Colonic mucosa (tissue), 4 donors: ENCODE measurements around the gene INKA2. TPM values are rescaled to one million over a fixed set of nuclear protein-coding genes. Genes with fewer than 3 reads are reported as not detected.
"Not testable (repeated sequence)": the region's sequence is repeated elsewhere in the genome, so short reads cannot be mapped to it uniquely, and the experiment has no call there.

Experiments used
- DNase-seq: peaks from one replicate; pipeline ENCODE4 v3.0.0-alpha.2; 2020
- H3K27ac ChIP-seq: fragments of 200-600 bp; one replicate; pipeline ENCODE4 v1.8.0; 2021
- H3K27me3 ChIP-seq: fragments of 200-600 bp; one replicate; pipeline ENCODE4 v1.8.0; 2021
- H3K36me3 ChIP-seq: fragments of 200-600 bp; one replicate; pipeline ENCODE4 v1.8.0; 2021
- H3K4me1 ChIP-seq: fragments of 200-600 bp; one replicate; pipeline ENCODE4 v1.8.0; 2021; ENCODE audit warnings: mild to moderate bottlenecking
- H3K4me3 ChIP-seq: fragments of 200-600 bp; one replicate; pipeline ENCODE4 v1.8.0; 2021
- H3K9ac ChIP-seq, 2 donors: one replicate each; pipeline ENCODE4 v1.7.0; 2013; ENCODE audit warnings: control low read depth in 2 of 2, low read depth in 2 of 2, low read length in 2 of 2
- H3K9me3 ChIP-seq: fragments of 200-600 bp; one replicate; pipeline ENCODE4 v1.8.0; 2021
- intact Hi-C: fragments of 100-400 bp; cut with DNase I; formaldehyde crosslinking; loops from one replicate; pipeline ENCODE4 v1.14.1; 2022
- total RNA-seq, 2 donors: library from RNA; stranded (reverse); fragmentation: NEBNext Ultra II Directional in 1 of 2; extraction: Animal tissue kit (Norgen Biotek cat#: 25700) in 1 of 2; gene quantifications; one replicate each; pipeline ENCODE4 v1.2.1, GENCODE V29; 2021
- TF ChIP-seq, protein P1 (sequence below): fragments of 200-600 bp; IDR thresholded peaks from one replicate; pipeline ENCODE4 v1.8.0; 2022; ENCODE audit warnings: antibody characterized with exemption, mild to moderate bottlenecking
- donor health status: healthy.
- donor health status: DM: no; HTN: no; CAD: no.
- donor health status: DM: no; HTN: no; CAD: no.

The INKA2 gene
- total RNA-seq, 2 donors from 2014 or later, result 2.2 to 4.0 TPM

DNA sequence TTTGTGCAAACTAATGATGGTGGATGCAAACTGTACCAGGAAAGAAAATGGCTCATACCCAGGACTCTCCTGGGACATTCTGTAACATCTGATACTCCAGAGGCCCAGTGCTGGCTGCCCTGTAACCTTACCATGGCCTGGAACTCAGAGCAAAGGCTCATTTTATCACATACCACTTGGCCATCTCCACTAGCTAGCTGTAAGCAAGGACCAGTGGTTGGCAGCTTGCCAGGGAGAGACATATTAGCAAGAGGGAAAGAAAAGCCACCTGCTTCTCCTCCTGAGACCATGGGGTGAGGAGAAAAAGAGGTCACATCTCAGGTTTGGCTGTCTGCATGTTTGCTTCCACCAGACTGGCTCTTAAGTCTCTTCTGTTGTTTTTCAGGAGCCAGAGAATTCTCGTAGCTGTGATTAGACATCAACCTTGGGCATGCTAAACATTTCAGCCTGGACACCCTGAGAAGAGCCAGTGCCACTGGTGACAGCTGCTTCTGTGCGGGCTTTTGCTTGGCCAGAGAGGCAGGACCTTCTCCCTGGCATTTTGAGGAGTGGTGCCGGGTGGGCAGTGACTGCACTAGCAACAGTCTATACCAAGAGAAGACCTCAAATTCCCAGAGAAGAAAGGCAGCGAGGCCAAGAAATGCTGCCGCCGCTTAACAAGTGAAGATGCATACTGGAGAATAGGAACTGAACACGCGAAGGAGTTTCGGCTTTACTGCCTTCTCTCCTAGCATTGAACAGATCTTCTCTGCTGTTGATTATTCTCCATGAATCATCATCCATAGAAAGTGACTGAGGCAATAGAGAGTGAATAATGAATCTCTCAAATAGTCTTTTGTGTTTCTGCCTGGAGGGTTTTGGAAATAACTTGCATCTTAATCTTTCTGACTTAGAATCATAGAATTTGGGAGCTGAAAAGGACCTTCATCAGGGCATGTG lies 6.7 kb upstream of the INKA2 start:
- Histone ChIP-seq H3K4me1 (no peaks in the 10 kb centered on the region), H3K9me3 (no peaks in the 10 kb centered on the region), H3K27me3 (no peaks in the 10 kb centered on the region), H3K36me3 (no peaks in the 10 kb centered on the region), H3K4me3 (no peak overlapping the region), H3K27ac (no peak overlapping the region), H3K9ac (no peak overlapping the region)
- TF ChIP-seq, protein P1, sequence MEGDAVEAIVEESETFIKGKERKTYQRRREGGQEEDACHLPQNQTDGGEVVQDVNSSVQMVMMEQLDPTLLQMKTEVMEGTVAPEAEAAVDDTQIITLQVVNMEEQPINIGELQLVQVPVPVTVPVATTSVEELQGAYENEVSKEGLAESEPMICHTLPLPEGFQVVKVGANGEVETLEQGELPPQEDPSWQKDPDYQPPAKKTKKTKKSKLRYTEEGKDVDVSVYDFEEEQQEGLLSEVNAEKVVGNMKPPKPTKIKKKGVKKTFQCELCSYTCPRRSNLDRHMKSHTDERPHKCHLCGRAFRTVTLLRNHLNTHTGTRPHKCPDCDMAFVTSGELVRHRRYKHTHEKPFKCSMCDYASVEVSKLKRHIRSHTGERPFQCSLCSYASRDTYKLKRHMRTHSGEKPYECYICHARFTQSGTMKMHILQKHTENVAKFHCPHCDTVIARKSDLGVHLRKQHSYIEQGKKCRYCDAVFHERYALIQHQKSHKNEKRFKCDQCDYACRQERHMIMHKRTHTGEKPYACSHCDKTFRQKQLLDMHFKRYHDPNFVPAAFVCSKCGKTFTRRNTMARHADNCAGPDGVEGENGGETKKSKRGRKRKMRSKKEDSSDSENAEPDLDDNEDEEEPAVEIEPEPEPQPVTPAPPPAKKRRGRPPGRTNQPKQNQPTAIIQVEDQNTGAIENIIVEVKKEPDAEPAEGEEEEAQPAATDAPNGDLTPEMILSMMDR, result no peak
- intact Hi-C loops, result loop anchor here (2.0 to 5.0 kb wide), 2 partner anchors 239 to 265 kb away; no protein-coding TSS in a partner anchor
- DNase-seq, result no peak

DNA sequence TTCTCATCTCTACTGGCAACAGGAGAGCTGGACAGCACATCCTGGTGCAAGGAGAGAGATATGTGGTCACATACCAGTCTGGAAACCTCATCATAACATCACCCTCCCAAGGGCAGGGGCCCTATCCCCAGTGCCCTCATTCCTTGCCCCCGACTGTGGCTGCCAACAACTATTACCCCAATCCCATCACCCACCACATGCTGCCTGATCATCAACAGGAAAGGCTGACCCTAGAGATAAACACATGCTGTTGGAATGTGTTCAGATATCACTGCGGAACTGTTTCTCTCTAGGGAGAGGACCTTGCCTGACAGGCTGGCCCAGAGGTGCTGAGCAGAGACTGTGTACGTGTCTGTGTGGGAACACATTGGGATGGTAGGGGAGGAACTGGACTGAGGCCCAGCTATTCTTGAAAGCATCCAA lies 4.5 kb upstream of the INKA2 start:
- Histone ChIP-seq H3K9me3 (no peaks in the 10 kb centered on the region), H3K36me3 (no peaks in the 10 kb centered on the region), H3K27ac (no peak overlapping the region), H3K4me1 (no peaks in the 10 kb centered on the region), H3K9ac (no peak overlapping the region), H3K27me3 (no peaks in the 10 kb centered on the region), H3K4me3 (no peak overlapping the region)
- TF ChIP-seq, protein P1, result no peak
- DNase-seq, result no peak
- intact Hi-C loops, result no loop called here

DNA sequence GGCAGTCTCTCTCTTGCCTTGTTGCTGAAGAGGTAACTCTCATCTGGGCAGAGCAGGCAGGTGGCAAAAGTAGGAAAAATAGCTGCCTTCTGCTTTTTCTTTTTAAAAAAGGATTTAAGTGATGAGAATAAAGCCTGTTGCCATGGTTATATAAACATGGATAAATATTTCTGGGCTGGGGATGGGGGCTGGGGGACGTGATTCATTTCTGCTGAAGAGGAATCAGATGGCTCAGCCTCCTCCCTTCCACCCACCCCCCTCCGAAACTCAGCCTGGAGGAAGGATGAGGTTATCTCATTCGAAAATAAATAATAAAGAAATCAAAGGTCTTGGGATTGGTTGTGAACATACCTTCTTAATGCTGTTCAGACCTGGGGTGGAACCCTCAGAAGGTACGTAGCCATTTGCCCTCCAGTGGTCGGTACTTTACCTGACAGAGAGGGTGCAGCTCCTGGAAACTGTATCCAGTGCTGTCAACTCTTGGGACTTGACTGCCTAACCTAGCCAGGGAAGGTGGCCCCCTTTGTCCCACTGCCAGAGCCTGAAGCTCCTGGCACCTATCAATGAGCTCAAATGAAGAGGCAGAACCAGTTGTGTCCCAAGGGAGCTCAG lies 3.8 kb upstream of the INKA2 start:
- Histone ChIP-seq H3K4me1 (peaks cover under 1% of the 10 kb centered on the region), H3K9ac (no peak overlapping the region), H3K27me3 (no peaks in the 10 kb centered on the region), H3K27ac (no peak overlapping the region), H3K4me3 (no peak overlapping the region), H3K9me3 (no peaks in the 10 kb centered on the region), H3K36me3 (no peaks in the 10 kb centered on the region)
- intact Hi-C loops, result no loop called here
- TF ChIP-seq, protein P1, result no peak
- no peak for DNase-seq

DNA sequence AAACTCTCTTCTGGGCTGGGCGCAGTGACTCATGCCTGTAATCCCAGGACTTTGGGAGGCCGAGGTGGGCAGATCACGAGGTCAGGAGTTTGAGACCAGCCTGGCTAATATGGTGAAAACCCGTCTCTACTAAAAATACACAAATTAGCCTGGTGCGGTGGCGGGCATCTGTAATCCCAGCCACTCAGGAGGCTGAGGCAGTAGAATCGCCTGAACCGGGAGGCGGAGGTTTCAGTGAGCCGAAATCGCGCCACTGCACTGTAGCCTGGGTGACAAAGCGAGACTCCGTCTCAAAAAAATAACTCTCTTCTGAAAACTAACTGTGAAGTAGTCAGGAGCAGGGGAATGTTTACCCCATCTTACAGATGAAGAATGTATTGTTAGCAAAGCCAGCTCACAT lies 3.1 kb upstream of the INKA2 start:
- H3K27me3 ChIP-seq, H3K4me3 ChIP-seq, H3K36me3 ChIP-seq, H3K4me1 ChIP-seq, H3K27ac ChIP-seq, DNase-seq, H3K9me3 ChIP-seq, intact Hi-C loops, H3K9ac ChIP-seq: not testable (repeated sequence)

DNA sequence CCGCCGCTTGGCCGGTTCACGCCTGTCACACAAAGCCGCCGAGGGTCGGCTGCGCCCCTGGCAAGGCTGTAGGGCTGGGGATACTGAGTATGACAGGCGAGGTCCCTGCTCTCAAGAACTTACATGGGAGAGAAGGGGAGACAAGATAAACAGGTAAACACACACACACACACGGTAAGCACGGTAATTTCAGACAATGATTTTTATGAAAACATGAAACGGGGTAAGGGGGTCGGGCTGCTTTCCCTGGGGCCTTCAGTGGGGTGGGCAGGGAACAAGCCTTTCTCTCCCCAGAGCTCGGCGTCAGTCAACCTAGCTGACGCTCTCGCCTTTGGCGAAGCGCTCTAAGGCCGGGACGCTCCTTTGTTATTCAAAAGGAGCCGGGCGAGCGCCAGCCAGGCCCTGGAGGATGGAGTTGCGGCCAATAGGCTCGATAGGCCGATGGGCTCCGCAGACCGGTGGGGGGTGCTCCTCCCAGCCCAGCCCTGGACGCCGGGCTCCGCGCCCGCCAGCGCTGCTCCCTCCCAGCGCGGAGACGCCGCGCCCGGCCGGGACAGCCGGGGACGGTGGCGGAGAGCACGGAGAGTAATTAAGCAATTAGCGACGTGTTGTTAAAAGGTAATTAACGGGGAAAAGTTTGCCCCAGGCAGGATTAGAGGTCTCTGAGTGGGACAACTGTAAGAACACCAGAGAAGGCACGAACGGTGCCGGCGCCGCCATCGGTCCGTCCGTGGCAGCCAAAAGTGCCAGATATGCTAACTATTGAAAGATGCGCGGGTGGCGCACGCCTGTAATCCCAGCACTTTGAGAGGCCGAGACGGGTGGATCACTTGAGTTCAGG lies 950 bp upstream of the INKA2 start:
- H3K27me3 ChIP-seq, result no peaks in the 10 kb centered on the region
- TF ChIP-seq, protein P1, result no peak
- peak overlapping the region; percentile 90 for H3K27ac ChIP-seq
- DNase-seq, result peak; percentile 56
- intact Hi-C loops, result no loop called here
- no peaks in the 10 kb centered on the region for H3K36me3 ChIP-seq
- peak overlapping the region; percentile 81 to 89 for H3K9ac ChIP-seq
- peaks cover 5% of the 10 kb centered on the region for H3K4me1 ChIP-seq
- peak overlapping the region; percentile 58 for H3K4me3 ChIP-seq
- H3K9me3 ChIP-seq, result no peaks in the 10 kb centered on the region
